ENCODE data around the gene CX3CL1.
"Not testable (repeated sequence)": the region's sequence is repeated elsewhere in the genome, so short reads cannot be mapped to it uniquely, and the experiment has no call there.

CX3CL1 gene

GRCh38 chr16:57357330-57358085 lies 14.8 kb upstream of the CX3CL1 start:
- no peak for DNase-seq

GRCh38 chr16:57358086-57358420 lies 14.2 kb upstream of the CX3CL1 start:
- DNase-seq = no peak

- no peak for DNase-seq
Measured at GRCh38 chr16:57358527-57359095, 13.7 kb upstream of the CX3CL1 start, which contains the start of gene CCL22. CCL22 (plus strand) TSS chr16:57358783; CDS start chr16:57358817, 34 bp downstream.

- DNase-seq = no peak
Measured at GRCh38 chr16:57360321-57360935, 11.9 kb upstream of the CX3CL1 start.

GRCh38 chr16:57361404-57361803 lies 10.9 kb upstream of the CX3CL1 start:
- no peak for DNase-seq

GRCh38 chr16:57364143-57364542 lies 8.1 kb upstream of the CX3CL1 start:
- DNase-seq = no peak

GRCh38 chr16:57366544-57367040 lies 5.7 kb upstream of the CX3CL1 start:
- DNase-seq = no peak

- DNase-seq = no peak
Measured at GRCh38 chr16:57367116-57367752, 5.1 kb upstream of the CX3CL1 start.

- DNase-seq = no peak
Measured at GRCh38 chr16:57371494-57372371, 557 bp upstream of the CX3CL1 start.

- DNase-seq = no peak
Measured at GRCh38 chr16:57373117-57373947, 1.0 kb downstream of the CX3CL1 start.

GRCh38 chr16:57374067-57374534 lies 1.8 kb downstream of the CX3CL1 start:
- no peak for DNase-seq

- not testable (repeated sequence) for DNase-seq
Measured at GRCh38 chr16:57374925-57375465, 2.7 kb downstream of the CX3CL1 start.

GRCh38 chr16:57376313-57376818 lies 4.1 kb downstream of the CX3CL1 start:
- DNase-seq = no peak

- no peak for DNase-seq
Measured at GRCh38 chr16:57377080-57377841, 5.0 kb downstream of the CX3CL1 start.

- no peak for DNase-seq
Measured at GRCh38 chr16:57379579-57379978, 7.3 kb downstream of the CX3CL1 start.

- DNase-seq = no peak
Measured at GRCh38 chr16:57380671-57381462, 8.6 kb downstream of the CX3CL1 start.

- DNase-seq = no peak
Measured at GRCh38 chr16:57381791-57382534, 9.7 kb downstream of the CX3CL1 start.

GRCh38 chr16:57382535-57383275 lies 10.4 kb downstream of the CX3CL1 start:
- no peak for DNase-seq

All from NCI-H2107 (cell line).